Fibroblast of lung (primary cell): ENCODE measurements around the gene CARS2. TPM values are rescaled to one million over a fixed set of nuclear protein-coding genes. Genes with fewer than 3 reads are reported as not detected.

Experiments used
- DNase-seq, 2 donors: peaks; one replicate each; pipeline versions ENCODE4 v3.0.0 to v3.0.0-alpha.2; 2010; ENCODE audit warnings: low read depth in 2 of 2
- H2AFZ ChIP-seq: 2 replicates; pipeline ENCODE4 v1.5.1; 2012; ENCODE audit warnings: low read length, control low read depth, inconsistent platforms
- H3K27ac ChIP-seq: 2 replicates; pipeline ENCODE4 v1.5.1; 2011; ENCODE audit warnings: low read length, control low read depth; ENCODE audit not compliant: insufficient read depth
- H3K27me3 ChIP-seq: 2 replicates; pipeline ENCODE4 v1.5.1; 2011; ENCODE audit warnings: mild to moderate bottlenecking, low read length; ENCODE audit not compliant: control insufficient read depth, insufficient read depth
- H3K36me3 ChIP-seq: 2 replicates; pipeline ENCODE4 v1.5.1; 2011; ENCODE audit warnings: low read length; ENCODE audit not compliant: control insufficient read depth, insufficient read depth
- H3K4me1 ChIP-seq: 2 replicates; pipeline ENCODE4 v1.5.1; 2011; ENCODE audit warnings: low read length; ENCODE audit not compliant: control insufficient read depth, insufficient read depth; ENCODE audit errors: extremely low read depth
- H3K4me2 ChIP-seq: 2 replicates; pipeline ENCODE4 v1.5.1; 2011; ENCODE audit warnings: low read length, control low read depth; ENCODE audit not compliant: insufficient read depth; ENCODE audit errors: extremely low read depth
- H3K4me3 ChIP-seq, 4 experiments: fragments of 200-600 bp in 1 of 4; sonication (generic) in 1 of 4; replicated peaks in 1 of 4; 2 replicates each; pipeline ENCODE4 v1.5.1; 2011 to 2016; ENCODE audit warnings: low read length in 4 of 4, low read depth in 3 of 4, mild to moderate bottlenecking in 3 of 4, control low read depth in 2 of 4, inconsistent platforms in 1 of 4, mixed read lengths in 1 of 4; ENCODE audit not compliant: insufficient read depth in 1 of 4; ENCODE audit errors: control extremely low read depth in 1 of 4
- H3K79me2 ChIP-seq: 2 replicates; pipeline ENCODE4 v1.5.1; 2012; ENCODE audit warnings: mild to moderate bottlenecking, low read length, inconsistent platforms; ENCODE audit not compliant: control insufficient read depth, insufficient read depth
- H3K9ac ChIP-seq: 2 replicates; pipeline ENCODE4 v1.5.1; 2011; ENCODE audit warnings: mild to moderate bottlenecking, low read length, control low read depth; ENCODE audit not compliant: insufficient read depth
- H3K9me3 ChIP-seq: 2 replicates; pipeline ENCODE4 v1.5.1; 2012; ENCODE audit warnings: low read depth, low read length; ENCODE audit not compliant: control insufficient read depth, insufficient read depth
- H4K20me1 ChIP-seq: 2 replicates; pipeline ENCODE4 v1.5.1; 2011; ENCODE audit warnings: low read length; ENCODE audit not compliant: control insufficient read depth, insufficient read depth; ENCODE audit errors: extremely low read depth
- EZH2 ChIP-seq: IDR thresholded peaks from 2 replicates; pipeline ENCODE4 v1.5.1; 2012; ENCODE audit warnings: low read length, control low read depth, mild to moderate bottlenecking; ENCODE audit errors: missing control alignments
- polyA plus RNA-seq, 2 donors: library from polyadenylated mRNA; depleted of rRNA in 1 of 2; stranded (reverse) in 1 of 2; unstranded in 1 of 2; fragments of >200 nt; gene quantifications; 2 replicates each; pipeline ENCODE4 v1.2.1, GENCODE V29; 2011 to 2012; ENCODE audit warnings: missing spikeins in 1 of 2
- total RNA-seq: library from RNA; depleted of rRNA; stranded (reverse); fragments of >200 nt; gene quantifications from 2 replicates; pipeline ENCODE4 v1.2.1, GENCODE V29; 2014
- TF ChIP-seq, protein P1 (sequence below), 2 donors: IDR thresholded peaks in 1 of 2; conservative IDR thresholded peaks in 1 of 2; 1 replicate in 1 of 2; 2 replicates in 1 of 2; pipeline ENCODE4 v1.5.1; 2011 to 2012; ENCODE audit warnings: low read length in 2 of 2, control low read depth in 1 of 2, inconsistent platforms in 1 of 2, low read depth in 1 of 2, mild to moderate bottlenecking in 1 of 2

CARS2 gene
- total and polyA plus RNA-seq, 2 donors (not counting 1 experiment from before 2014, with no cell fraction given): 64.7 to 127 TPM

DNA sequence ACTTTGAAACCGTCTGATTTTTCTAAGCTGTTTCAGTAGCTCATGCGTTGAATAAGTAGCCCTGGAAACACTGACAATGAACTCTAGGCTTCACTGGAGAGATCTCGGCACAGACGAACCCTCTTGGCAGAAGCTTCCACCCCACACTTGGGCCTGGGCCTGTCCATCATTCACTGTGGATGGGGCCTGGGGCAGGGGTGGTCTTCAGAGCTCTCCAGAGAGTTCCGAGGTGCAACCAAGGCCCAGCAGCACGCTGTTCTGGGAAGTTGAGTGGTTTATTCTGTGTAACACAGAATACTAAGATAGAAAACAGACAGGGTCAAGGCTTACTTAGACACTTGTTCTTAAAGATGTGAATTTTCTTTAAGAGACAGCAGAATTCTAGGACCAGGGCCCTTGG lies 68.6 kb downstream of the CARS2 start:
- peaks cover 1% of the 10 kb centered on the region for H4K20me1 ChIP-seq
- H3K36me3 ChIP-seq: peaks cover 47% of the 10 kb centered on the region
- H3K27ac ChIP-seq: no peak overlapping the region
- H3K27me3 ChIP-seq: no peaks in the 10 kb centered on the region
- H3K4me2 ChIP-seq: no peak overlapping the region
- no peak overlapping the region for H2AFZ ChIP-seq
- H3K9me3 ChIP-seq: no peaks in the 10 kb centered on the region
- TF ChIP-seq EZH2: no peak
- TF ChIP-seq, protein P1, sequence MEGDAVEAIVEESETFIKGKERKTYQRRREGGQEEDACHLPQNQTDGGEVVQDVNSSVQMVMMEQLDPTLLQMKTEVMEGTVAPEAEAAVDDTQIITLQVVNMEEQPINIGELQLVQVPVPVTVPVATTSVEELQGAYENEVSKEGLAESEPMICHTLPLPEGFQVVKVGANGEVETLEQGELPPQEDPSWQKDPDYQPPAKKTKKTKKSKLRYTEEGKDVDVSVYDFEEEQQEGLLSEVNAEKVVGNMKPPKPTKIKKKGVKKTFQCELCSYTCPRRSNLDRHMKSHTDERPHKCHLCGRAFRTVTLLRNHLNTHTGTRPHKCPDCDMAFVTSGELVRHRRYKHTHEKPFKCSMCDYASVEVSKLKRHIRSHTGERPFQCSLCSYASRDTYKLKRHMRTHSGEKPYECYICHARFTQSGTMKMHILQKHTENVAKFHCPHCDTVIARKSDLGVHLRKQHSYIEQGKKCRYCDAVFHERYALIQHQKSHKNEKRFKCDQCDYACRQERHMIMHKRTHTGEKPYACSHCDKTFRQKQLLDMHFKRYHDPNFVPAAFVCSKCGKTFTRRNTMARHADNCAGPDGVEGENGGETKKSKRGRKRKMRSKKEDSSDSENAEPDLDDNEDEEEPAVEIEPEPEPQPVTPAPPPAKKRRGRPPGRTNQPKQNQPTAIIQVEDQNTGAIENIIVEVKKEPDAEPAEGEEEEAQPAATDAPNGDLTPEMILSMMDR (conservative IDR thresholded peaks at IDR 0.05 in 1 of 2, IDR thresholded peaks at IDR 0.05 in 1 of 2; ENCODE audit: low read depth in 1 of 2, low read length in 2 of 2): no peak
- no peak overlapping the region for H3K4me3 ChIP-seq
- DNase-seq: no peak
- no peak overlapping the region for H3K9ac ChIP-seq
- peaks cover 8% of the 10 kb centered on the region for H3K4me1 ChIP-seq
- H3K79me2 ChIP-seq: peaks cover 7% of the 10 kb centered on the region

DNA sequence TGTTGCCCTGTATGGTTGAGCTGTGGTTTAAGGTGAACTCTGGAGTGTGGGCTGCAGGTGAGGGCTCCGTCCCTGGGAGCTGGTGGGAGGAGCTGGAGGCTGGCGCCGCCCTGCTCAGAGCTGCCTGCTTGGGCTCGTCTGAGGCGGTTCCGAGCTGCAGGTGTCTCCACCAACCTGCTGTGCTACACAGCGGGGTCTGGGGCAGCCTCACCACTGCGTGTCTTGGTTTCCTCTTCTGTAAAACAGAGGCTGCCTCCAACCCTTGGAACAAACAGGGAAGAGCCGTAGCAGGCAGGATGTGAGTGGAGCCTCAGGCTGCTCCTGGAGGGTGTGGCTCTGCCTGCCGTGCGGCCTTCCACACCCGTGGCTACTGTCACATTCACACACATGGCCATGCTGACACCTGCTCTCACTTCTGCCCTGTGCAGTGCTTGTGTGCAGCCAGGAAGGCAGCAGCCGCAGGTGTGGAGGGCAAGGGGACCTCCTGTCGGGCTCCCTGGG lies 69.2 kb downstream of the CARS2 start:
- H3K9me3 ChIP-seq: no peaks in the 10 kb centered on the region
- H3K4me3 ChIP-seq: no peak overlapping the region
- H3K4me1 ChIP-seq: peaks cover 8% of the 10 kb centered on the region
- peaks cover 2% of the 10 kb centered on the region for H4K20me1 ChIP-seq
- H3K27ac ChIP-seq: no peak overlapping the region
- TF ChIP-seq, protein P1 (conservative IDR thresholded peaks at IDR 0.05 in 1 of 2, IDR thresholded peaks at IDR 0.05 in 1 of 2; ENCODE audit: low read depth in 1 of 2, low read length in 2 of 2): no peak
- no peak for TF ChIP-seq EZH2
- no peak for DNase-seq
- peaks cover 45% of the 10 kb centered on the region for H3K36me3 ChIP-seq
- H3K27me3 ChIP-seq: no peaks in the 10 kb centered on the region
- H3K9ac ChIP-seq: no peak overlapping the region
- no peak overlapping the region for H3K4me2 ChIP-seq
- peaks cover 8% of the 10 kb centered on the region for H3K79me2 ChIP-seq
- no peak overlapping the region for H2AFZ ChIP-seq

DNA sequence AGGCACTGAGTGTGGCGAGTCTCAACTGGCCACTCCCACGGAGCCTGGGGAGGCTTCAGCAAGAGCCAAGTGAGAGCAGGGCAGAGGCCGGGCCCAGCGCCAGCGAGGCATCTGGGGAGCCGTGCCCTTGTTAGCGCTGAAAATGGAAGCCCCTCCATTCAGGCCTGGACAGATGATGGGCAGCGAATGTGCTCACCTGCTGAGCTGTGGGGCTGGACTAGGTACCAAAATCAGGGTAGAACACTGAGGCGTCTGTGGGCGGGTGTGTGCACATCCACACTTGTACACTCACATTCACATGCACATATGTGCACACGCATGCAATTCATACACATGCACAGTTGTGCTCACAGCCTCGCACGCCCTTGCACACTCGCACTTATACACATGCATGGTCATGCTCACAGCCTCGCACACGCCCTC lies 69.9 kb downstream of the CARS2 start:
- no peak overlapping the region for H3K4me2 ChIP-seq
- DNase-seq: no peak
- peaks cover 3% of the 10 kb centered on the region for H4K20me1 ChIP-seq
- peaks cover 4% of the 10 kb centered on the region for H3K4me1 ChIP-seq
- H3K4me3 ChIP-seq: no peak overlapping the region
- no peaks in the 10 kb centered on the region for H3K9me3 ChIP-seq
- H3K36me3 ChIP-seq: peaks cover 40% of the 10 kb centered on the region
- H3K27me3 ChIP-seq: no peaks in the 10 kb centered on the region
- H3K27ac ChIP-seq: no peak overlapping the region
- TF ChIP-seq EZH2: no peak
- H3K9ac ChIP-seq: no peak overlapping the region
- peaks cover 11% of the 10 kb centered on the region for H3K79me2 ChIP-seq
- no peak overlapping the region for H2AFZ ChIP-seq
